ENCODE results near the gene HMGXB4. TPM values are rescaled to one million over a fixed set of nuclear protein-coding genes. Genes with fewer than 3 reads are reported as not detected.

The HMGXB4 gene
- total and polyA plus RNA-seq, 2 experiments from 2014 or later: 34.7 to 64.9 TPM

- TF ChIP-seq NANOG (IDR thresholded peaks at IDR 0.05; ENCODE audit: borderline replicate concordance) (no peak), CREB1 (CRISPR knock-in tag; IDR thresholded peaks at IDR 0.05; ENCODE audit: low read depth) (no peak), POLR2AphosphoS5 (IDR thresholded peaks at IDR 0.05; ENCODE audit: low read depth) (no peak), EZH2 (IDR thresholded peaks at IDR 0.05; ENCODE audit: low read depth, unreplicated experiment) (no peak), EZH2phosphoT487 (IDR thresholded peaks at IDR 0.05; ENCODE audit: unreplicated experiment) (no peak), ZNF114 (CRISPR knock-in tag; IDR thresholded peaks at IDR 0.05) (no peak), JUNB (IDR thresholded peaks at IDR 0.05; ENCODE audit: unreplicated experiment) (no peak), ETS1 (IDR thresholded peaks at IDR 0.05) (no peak), ZNF331 (CRISPR knock-in tag; IDR thresholded peaks at IDR 0.05; ENCODE audit: low read depth) (no peak), ZNF462 (CRISPR knock-in tag; IDR thresholded peaks at IDR 0.05) (no peak), STAT1 (IDR thresholded peaks at IDR 0.05; ENCODE audit: unreplicated experiment) (no peak)
- TF ChIP-seq, protein P1, sequence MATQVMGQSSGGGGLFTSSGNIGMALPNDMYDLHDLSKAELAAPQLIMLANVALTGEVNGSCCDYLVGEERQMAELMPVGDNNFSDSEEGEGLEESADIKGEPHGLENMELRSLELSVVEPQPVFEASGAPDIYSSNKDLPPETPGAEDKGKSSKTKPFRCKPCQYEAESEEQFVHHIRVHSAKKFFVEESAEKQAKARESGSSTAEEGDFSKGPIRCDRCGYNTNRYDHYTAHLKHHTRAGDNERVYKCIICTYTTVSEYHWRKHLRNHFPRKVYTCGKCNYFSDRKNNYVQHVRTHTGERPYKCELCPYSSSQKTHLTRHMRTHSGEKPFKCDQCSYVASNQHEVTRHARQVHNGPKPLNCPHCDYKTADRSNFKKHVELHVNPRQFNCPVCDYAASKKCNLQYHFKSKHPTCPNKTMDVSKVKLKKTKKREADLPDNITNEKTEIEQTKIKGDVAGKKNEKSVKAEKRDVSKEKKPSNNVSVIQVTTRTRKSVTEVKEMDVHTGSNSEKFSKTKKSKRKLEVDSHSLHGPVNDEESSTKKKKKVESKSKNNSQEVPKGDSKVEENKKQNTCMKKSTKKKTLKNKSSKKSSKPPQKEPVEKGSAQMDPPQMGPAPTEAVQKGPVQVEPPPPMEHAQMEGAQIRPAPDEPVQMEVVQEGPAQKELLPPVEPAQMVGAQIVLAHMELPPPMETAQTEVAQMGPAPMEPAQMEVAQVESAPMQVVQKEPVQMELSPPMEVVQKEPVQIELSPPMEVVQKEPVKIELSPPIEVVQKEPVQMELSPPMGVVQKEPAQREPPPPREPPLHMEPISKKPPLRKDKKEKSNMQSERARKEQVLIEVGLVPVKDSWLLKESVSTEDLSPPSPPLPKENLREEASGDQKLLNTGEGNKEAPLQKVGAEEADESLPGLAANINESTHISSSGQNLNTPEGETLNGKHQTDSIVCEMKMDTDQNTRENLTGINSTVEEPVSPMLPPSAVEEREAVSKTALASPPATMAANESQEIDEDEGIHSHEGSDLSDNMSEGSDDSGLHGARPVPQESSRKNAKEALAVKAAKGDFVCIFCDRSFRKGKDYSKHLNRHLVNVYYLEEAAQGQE (IDR thresholded peaks at IDR 0.05; ENCODE audit: unreplicated experiment): no peak
- TF ChIP-seq, protein P2, sequence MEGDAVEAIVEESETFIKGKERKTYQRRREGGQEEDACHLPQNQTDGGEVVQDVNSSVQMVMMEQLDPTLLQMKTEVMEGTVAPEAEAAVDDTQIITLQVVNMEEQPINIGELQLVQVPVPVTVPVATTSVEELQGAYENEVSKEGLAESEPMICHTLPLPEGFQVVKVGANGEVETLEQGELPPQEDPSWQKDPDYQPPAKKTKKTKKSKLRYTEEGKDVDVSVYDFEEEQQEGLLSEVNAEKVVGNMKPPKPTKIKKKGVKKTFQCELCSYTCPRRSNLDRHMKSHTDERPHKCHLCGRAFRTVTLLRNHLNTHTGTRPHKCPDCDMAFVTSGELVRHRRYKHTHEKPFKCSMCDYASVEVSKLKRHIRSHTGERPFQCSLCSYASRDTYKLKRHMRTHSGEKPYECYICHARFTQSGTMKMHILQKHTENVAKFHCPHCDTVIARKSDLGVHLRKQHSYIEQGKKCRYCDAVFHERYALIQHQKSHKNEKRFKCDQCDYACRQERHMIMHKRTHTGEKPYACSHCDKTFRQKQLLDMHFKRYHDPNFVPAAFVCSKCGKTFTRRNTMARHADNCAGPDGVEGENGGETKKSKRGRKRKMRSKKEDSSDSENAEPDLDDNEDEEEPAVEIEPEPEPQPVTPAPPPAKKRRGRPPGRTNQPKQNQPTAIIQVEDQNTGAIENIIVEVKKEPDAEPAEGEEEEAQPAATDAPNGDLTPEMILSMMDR (conservative IDR thresholded peaks at IDR 0.05; ENCODE audit: low read depth in 2 of 2): no peak
- no peak for ATAC-seq
Measured at GRCh38 chr22:35322893-35323292, 65.6 kb downstream of the HMGXB4 start.

More at GRCh38 chr22:35322893-35323292, 65.6 kb downstream of the HMGXB4 start:
- Histone ChIP-seq H3K4me1 (ENCODE audit: insufficient read depth) (no peaks in the 10 kb centered on the region), H3K27ac (ENCODE audit: low read depth) (no peak overlapping the region), H3K79me2 (replicated peaks; ENCODE audit: insufficient read depth) (no peaks in the 10 kb centered on the region), H3K27me3 (ENCODE audit: insufficient read depth) (no peaks in the 10 kb centered on the region), H3K4me2 (no peak overlapping the region), H2AFZ (no peak overlapping the region), H3K9me2 (ENCODE audit: insufficient read depth) (no peaks in the 10 kb centered on the region), H3F3A (replicated peaks; ENCODE audit: low read depth) (no peaks in the 10 kb centered on the region), H4K20me1 (replicated peaks; ENCODE audit: insufficient read depth) (no peaks in the 10 kb centered on the region), H3K4me3 (no peak overlapping the region), H3K36me3 (ENCODE audit: insufficient read depth) (no peaks in the 10 kb centered on the region)
- peaks cover 10% of the 10 kb centered on the region for H3K36me3 Mint-ChIP-seq (ENCODE audit: low read depth)
- no peak for DNase-seq (ENCODE audit: low spot score)
- H3K4me1 Mint-ChIP-seq: no peaks in the 10 kb centered on the region
- H3K4me3 Mint-ChIP-seq: no peak overlapping the region
- no peak overlapping the region for H3K27ac Mint-ChIP-seq
- no peaks in the 10 kb centered on the region for H3K9me3 Mint-ChIP-seq
- H3K27me3 Mint-ChIP-seq (ENCODE audit: insufficient read depth, low read depth, poor library complexity): peaks cover 6% of the 10 kb centered on the region
